WTC11 (cell line): ENCODE results near the gene VWA5B1.

Experiments used
- ATF1 ChIP-seq: sonication (generic); formaldehyde crosslinking; IDR thresholded peaks from 2 replicates; pipeline ENCODE4 v1.8.1; 2023; ENCODE audit warnings: mild to moderate bottlenecking, moderate library complexity, missing genetic modification reagents
- RELA ChIP-seq: sonication (generic); formaldehyde crosslinking; IDR thresholded peaks from 2 replicates; pipeline ENCODE4 v1.8.1; 2022; ENCODE audit warnings: missing genetic modification reagents, mild to moderate bottlenecking, borderline replicate concordance

DNA sequence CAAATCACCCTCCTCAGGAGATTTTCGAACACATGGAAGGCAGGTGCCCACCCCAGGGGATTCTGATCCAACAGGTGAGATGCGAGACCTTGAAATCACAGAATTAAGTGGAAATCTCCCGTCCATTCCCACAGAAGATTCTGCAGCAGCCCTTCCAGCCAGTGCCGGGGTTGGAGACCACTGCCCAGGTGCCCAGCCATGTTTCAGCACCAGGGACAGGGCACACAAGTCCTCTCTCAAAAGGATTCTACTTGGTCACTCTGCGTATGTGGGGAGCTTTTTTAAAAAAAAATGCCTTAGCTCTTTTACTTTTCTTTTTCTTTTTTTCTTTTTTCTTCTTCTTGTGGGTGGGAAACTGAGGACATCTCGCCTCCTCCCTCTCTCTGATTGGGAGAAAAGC lies 80.7 kb downstream of the VWA5B1 start:
- TF ChIP-seq ATF1 (CRISPR knock-in tag) (no peak), RELA (CRISPR knock-in tag) (no peak)
